Activated T-cell treated with anti-CD3 and anti-CD28 coated beads, Interleukin-2, amount 50 U/mL, for 1 hour (primary cell): ENCODE measurements around the gene FOXR1.
A peak's percentile ranks its signal among the peaks of the same experiment; 100 is the strongest.
"Not testable (repeated sequence)": the region's sequence is repeated elsewhere in the genome, so short reads cannot be mapped to it uniquely, and the experiment has no call there.

Experiments
- DNase-seq: peaks from one replicate; pipeline ENCODE4 v3.0.0-alpha.2; 2020

The FOXR1 gene

DNA sequence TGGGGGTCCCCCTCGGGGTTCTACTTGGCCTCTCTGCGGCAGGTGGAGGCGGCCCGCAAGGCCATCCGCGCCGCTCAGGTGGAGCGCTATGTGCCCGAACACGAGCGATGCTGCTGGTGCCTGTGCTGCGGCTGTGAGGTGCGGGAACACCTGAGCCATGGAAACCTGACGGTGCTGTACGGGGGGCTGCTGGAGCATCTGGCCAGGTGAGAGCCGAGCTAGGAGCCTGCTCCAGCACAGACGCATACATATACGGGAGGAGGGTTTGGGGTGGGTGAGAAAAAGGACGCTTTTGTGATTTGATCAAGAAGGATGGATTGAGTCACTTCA, 26.8 kb downstream of the FOXR1 start:
- no peak for DNase-seq

DNA sequence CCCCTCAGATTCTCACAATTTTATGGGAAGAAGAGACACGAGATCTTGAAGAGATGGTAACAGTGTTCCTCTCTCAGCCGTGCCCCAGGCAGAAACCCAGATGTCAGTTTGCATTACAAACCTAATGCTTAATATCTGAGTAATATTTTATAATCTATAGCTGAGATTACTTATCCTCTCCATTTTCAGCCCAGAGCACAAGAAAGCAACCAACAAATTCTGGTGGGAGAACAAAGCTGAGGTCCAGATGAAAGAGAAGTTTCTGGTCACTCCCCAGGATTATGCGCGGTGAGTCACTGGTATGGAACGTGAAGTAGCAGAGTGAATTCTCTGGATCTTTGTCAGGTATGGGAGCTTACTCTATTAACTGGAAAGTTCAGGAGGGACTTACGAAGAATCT, 27.3 kb downstream of the FOXR1 start:
- DNase-seq, result no peak

DNA sequence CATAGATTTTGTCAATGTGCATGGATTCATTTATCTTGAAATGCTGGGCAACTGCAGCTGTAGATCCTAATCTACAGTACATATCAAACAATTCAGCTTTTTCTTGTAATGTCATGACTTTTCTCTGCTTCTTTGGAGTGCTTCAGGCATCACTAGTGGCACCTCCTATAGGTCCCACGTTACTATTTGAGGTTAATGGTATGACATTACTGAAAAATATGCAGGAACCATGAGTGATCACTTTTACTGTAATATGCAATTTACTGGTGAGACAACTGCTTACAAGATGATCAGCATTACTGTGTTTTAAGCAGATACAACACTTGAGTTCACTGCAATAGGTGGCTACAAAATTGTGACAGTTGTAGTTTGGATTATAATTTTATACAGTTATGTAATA, 29.3 kb downstream of the FOXR1 start:
- no peak for DNase-seq

DNA sequence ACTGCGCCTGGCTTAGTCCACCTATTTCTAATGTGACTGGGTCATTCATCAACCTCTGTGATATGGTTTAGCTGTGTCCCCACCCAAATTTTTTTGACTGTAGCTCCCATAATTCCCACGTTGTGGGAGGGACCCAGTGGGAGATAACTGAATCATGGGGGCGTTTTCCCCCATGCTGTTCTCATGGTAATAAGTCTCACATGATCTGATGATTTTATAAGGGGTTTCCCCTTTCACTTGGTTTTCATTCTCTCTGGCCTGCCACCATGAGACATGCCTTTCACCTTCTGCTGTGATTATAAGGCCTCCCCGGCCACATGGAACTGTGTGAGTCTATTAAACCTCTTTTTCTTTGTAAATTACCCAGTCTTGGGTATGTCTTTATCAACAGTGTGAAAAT, 35.1 kb downstream of the FOXR1 start:
- DNase-seq, result no peak

DNA sequence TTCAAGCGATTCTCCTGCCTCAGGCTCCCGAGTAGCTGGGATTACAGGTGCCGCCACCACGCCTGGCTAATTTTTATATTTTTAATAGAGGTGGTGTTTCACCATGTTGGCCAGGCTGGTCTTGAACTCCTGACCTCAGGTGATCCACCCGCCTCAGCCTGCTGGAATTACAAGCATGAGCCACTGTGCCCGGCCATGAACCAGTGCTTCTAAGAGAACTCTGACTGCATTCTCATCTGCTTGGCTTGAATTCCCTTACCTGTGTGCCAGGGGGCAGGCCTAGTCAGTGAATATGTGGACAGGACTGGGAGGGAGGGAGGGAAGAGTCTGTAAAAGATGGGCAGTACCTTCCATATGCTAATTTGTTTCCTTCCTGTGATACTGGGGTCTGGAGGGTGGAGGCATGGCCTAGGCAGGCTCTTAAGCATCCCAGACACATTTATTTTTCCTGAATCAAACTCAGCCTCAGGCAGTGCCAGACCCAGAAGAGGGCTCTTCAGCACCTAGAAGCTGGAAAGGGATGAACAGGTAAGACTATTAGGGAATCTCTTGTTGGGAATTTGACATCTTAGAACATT, 40.0 kb downstream of the FOXR1 start:
- no peak for DNase-seq

DNA sequence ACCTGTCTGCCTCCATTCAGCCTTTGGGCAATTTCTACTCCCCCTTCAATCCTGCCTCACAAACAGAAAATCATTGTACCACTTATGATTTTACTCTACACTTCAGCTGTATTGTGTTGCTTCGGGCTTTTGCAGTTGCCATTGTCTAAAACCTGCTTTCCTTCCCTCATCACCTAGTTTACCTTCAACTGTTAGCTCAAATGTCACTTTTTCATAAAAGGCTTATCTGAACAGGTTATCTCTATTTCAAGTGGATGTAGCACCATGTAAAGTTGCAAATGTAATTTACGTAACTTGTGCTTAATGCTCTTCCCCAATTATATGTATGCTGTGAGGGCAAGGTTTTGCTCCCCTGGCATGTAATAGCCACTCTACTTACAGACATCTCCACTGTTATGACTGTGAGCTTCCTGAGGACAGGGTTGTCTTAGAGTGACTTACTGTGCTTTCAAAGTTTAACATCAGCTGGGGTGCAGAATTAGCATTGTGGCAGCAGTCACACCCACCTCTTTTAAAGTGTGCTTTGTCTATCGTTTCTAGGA, 41.1 kb downstream of the FOXR1 start:
- no peak for DNase-seq

DNA sequence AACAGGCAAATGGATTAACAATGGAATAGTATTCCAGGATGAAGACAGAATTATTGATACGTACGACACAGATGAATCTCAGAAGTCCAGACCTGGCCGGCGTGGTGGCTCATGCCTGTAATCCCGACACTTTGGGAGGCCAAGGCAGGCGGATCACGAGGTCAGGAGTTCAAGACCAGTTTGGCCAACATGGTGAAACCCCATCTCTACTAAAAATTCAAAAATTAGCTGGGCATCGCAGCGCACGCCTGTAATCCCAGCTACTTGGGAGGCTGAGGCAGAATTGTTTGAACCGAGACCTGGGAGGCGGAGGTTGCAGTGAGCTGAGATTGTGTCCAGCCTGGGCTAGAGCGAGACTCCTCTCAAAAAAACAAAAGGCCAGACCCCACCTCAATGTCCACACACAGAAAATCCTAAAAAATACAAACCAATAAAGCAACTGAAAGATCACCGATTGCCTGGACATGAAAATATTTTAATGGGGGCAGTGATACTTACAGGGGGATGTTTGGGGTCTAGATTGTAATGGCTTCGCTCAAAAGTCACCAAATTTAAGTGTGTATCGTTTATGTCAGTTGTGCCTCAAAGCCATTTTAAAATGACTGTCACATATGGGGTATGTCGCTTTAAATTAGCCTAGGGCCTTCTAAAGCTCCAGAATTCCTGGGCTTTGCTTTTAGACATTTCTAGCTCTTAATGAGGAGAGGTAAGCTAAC, 42.8 kb downstream of the FOXR1 start:
- no peak for DNase-seq

DNA sequence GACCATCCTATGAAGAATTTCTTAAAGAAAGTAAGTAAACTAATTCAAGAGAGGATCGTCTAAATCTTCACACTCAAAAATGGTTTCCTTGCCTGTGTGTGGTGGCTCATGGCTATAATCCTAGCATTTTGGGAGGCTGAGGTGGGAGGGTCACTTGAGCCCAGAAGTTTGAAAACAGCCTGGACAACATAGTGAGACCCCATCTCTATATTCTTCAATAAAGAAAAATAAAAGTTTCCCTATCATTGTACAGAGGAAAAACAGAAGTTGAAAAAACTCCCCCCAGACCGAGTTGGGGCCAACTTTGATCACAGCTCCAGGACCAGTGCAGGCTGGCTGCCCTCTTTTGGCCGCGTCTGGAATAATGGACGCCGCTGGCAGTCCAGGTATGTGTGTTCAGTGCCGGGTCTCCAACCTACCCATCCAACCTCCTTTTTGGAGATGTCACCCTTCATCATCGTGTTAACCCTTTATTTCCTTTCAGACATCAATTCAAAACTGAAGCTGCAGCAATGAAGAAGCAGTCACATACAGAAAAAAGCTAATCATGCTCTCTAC, 43.6 kb downstream of the FOXR1 start:
- no peak for DNase-seq

DNA sequence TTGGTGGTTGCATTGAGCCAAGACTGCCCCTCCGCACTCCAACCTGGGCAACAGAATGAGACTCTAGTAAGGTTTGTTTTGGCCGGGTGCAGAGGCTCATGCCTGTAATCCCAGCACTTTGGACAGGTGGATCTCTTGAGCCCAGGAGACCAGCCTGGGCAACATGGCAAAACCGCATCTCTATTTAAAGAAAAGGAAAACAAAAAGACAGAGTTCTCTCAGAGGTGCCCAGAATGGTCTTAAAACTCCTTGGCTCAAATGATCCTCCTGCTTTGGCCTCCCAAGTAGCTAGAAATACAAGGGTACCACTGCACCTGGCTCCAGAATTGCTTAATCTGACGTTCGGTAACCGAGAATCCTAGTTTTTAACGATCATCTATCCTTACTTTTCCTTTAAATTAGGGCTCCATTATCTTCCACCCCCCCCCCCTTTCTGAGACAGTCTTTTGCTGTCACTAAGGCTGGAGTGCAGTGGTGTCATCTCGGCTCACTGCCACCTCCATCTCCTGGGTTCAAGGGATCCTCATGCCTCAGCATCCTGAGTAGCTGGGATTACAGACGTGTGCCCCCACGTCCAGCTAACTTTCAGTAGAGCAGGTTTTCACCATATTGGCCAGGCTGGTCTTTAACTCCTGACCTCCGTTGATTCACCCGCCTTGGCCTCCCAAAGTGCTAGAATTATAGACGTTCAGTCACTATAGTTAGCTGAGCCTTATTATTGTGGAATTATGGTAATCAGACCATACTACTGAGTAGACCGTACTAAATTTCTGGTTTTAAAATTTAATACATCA, 44.9 kb downstream of the FOXR1 start:
- no peak for DNase-seq

DNA sequence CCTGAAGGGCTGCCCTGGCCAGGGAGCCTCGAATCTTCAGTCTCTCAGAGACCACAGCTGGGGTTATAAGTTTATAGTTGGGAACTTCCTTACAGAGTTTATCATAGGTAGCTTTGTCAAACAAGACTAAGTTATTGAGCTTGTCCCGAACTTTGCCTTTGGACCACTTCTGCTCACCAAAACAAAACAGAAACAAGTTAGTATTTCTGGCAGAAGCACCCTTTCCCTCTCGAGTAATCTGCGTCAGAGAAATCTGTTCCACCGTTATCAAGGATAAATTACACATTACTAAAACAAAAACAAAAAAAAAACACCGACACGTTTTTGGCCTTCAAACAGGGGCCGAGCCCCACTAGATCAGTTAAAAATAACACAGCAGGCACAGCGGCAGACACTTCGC, 45.8 kb downstream of the FOXR1 start:
- DNase-seq, result not testable (repeated sequence)

DNA sequence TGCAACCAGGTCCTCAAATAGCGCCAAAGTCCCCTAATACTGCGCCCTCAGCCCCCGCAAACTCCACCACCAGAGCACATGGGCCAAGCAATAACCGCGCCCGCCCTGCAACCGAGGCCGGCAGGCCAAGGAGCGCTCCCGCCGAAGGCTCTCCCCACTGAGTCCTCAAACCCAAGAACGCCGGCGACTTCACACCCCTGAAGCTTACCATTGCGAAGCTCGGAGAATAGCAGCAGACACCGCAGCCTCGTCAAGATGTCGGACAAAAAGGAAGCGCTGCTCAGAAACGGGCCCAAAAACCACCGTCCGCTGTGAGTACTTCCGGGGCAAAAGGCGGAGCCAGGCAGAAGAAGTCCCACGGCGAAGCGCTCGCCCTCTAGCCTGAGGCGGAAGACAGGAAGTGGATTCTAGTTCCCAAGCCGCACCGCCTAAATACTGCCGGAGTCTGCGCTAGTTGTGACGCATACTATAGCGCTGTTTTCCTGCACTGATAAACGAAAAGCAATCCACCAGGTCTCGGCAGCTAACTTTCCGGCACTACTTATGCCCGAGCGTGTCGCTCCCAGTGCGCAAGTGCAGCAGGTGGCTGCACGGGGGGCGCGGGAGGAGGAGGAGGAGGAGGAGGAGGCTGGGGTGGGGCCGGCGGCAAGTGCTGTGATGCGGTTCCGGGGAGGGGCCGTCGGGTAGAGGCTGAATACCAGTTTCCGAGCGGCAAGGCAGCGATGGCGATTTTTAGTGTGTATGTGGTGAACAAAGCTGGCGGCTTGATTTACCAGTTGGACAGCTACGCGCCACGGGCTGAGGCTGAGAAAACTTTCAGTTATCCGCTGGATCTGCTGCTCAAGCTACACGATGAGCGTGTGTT, 46.7 kb downstream of the FOXR1 start, which contains the start of the genes RPS25 and TRAPPC4:
RPS25 (minus strand) TSS at position 270 of the 865 bp plus-strand sequence; CDS start at position 211, 59 bp downstream.
TRAPPC4 (plus strand) TSS at position 693 of the 865 bp plus-strand sequence; CDS start at position 723, 30 bp downstream.
- peak; percentile 94 for DNase-seq

DNA sequence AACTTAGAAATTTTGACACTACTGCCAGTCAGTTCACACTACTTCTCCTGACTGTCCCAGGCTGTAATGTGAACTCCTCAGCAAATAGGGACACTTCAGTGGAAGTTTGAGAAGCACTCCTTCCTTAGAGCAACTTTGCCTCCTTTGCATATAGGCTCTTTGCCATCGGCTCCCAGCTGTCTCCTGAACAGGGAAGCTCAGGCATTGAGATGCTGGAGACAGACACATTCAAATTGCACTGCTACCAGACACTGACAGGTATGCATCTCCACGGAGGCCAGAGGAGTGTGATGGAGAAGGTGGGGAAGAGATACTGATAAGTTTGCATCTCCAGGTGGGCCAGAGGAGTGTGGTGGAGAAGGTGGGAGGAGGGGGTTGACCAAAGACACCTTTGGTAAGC, 48.4 kb downstream of the FOXR1 start:
- DNase-seq, result no peak

DNA sequence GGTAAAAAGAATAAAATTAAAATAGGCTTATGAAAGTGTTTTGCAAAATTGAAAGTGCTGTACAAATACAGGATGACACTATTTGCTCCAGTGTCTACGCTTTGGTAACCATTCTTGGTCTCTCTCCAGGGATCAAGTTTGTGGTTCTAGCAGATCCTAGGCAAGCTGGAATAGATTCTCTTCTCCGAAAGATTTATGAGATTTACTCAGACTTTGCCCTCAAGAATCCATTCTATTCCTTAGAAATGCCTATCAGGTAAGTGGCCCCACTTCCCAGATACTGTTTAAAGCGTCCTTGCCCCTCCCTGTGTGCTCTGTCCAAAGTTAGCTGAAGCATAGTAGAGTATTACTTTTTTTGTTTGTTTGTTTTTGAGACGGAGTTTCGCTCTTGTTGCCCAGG, 50.1 kb downstream of the FOXR1 start:
- DNase-seq, result no peak

DNA sequence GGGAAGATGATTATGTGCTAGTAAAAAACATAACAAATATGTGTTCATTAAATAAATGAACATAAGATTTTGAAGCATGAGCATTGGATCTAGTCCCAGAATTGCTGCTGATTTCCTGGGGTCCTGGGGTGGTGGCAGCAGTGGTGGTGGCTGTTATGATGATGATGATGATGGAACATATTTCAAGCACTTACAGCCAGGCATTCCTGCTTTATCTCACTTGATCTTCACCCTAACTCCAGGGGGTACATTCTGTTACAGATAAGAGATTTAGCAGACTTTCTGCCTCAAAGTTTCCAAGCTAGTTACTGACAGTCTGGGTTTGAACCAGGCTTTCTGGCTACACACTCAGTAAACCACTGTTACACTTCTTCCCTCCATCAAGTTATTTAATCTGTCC, 52.2 kb downstream of the FOXR1 start:
- no peak for DNase-seq

DNA sequence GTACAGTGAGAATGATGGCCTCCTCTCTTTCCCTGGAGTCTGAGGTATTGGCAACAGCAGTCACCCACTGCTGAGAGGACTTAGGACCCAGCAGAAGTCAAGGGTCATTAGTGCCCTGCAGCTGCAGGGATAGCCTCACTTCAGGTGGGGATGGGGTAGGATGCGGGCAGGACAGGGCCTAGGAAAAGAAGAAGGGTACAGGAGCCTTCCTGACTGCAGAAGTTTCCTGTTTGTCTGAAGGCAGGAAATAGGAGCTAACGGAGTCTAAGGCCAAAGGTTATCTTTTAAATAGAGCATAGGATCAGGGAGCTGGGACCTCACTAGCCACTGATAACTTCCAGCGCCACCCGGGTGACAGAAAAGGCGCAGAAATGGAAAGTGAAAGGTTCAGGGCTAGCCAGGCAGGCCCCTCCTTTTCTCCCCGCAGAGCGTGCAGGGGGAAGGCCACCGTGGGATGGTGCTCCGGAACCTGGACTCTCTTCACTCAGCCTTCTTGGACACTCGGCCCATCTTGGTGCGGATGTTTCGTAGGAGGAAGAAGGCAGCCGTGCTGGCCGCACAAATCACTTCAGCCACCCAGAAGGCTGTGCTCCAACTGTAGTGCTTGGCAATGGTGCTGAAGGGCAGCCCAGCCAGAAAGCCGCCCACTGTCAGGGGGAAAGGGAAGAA, 53.0 kb downstream of the FOXR1 start:
- no peak for DNase-seq

DNA sequence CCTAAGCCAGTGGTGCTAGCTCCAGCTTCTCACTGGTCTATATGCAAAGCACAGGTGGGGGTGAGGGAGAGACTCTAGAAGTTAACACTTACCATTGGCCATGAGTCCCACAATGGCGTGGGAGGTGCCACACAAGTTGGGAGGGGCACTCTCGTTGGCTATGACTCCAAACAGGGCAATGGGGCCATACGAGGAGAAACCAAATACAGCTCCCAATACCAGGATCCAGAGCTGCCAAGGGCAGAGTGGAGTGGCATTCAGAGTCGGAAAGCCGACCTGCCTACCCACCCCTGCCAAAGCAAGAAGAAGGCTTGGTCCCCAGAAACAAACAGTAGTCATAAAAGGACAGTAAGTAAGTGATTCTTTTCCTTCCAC, 53.5 kb downstream of the FOXR1 start:
- no peak for DNase-seq

DNA sequence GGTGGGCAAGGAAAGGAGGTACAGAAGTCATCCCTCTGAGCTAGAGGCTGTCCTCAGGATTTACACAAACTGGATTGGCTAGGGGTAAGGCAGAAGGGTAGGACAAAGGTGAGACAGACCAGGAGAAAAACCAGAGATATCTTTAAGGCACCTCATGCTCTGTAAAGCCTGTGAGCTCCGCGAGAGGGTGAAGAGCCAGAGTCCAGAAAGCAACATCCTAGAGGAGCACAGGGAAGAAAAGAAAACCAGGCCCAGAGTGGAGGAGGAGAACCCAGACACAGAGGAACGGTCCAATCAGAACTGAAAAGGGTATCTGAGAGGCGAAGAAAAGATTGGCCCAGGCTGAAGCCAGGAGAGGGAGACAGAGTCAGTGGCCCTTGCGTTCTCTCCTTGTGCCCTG, 54.0 kb downstream of the FOXR1 start:
- no peak for DNase-seq

DNA sequence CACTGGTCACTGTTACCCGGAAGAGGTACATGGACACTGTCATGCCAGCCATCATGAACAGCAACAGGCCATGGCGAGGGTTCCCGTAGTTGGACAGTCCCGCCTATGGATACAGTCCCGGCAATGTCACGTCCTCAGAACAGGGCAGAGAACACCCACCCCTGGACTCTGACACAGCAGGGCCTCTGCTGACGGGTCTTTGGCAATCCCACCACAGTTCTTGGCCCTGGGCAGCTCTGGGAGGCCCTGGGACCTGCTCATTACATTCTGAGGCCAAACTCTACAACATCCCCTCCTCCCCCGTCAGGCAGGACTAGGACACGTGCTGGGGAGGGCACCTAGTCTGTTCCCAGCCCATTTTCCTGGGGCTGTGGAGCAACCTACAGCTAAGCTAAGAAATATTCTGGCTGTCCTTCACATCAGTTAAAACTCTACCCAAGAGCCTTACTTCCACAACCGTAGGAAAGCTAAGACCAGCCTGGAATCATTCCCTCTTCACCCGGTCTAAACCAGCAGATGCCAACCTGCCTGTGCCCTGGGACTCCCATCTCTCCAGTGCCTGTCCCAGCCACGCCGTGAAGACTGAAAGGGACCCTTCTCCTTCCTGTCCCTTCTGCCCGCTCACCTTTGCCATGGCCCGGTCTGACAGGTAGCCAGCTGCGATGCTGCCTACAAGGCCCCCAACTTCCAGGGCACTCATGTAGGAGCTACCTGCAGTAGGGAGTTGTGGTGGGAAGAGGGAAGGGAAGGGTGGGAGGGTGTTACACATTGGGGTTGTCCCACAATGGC, 54.6 kb downstream of the FOXR1 start:
- DNase-seq, result no peak

DNA sequence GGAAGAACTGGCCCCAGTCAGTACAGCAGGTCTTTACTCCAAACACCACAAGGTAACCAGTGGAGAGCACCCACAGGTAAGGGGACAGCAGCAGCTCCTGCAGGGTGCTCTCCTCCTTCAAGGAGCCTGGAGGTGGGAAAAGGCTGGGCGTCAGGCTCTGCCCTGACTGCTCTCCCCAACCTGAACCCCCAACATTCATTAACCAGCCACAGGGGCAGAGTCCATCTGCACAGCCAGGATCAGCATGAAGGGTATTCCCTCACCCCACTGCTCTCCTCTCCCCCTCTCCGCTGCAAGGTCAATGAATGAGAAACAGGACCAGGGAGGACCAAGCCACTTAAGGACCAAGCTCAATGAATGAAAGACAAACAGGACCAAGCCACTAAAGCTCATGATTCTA, 55.4 kb downstream of the FOXR1 start:
- no peak for DNase-seq

DNA sequence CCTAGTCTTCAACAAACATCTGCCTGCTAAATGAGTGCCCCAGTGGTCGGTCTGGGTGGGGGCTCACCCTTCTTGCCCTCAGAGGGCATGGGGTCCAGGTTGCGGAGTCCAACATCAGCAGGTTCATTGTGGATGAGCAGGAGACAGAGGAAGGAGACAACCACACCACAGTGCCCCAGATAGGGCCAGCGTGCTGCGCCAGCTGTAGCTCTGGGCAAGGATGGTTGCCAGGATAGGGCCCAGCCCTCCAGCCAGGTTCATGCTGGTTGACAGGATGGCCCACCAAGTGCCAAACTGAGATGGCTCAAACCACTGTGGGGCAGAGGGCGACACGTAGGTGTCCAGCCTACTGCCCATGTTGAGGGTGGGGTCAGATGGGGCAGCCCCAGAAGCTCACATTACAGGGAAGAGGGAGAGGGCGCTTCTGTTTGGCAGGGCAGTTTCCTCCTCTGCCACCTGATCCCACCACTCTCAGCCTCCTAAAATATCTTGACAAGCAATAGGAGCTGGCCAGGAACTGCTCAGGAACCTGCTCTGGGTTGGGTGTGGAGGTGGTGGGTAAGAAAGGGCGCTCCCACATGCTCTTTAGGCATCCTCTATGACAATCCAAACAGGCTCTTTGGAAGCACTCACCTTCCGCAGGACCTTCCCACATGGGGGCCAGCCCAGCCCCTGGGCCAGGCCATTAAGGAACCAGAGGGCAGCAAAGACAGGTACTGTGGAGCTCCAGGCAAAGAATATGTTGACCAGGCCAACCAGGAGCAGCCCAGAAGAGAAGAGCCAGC, 56.2 kb downstream of the FOXR1 start:
- DNase-seq, result no peak
